GM18517 (cell line): ENCODE data around the gene ATF7.

ENCODE experiments used
- ATAC-seq: cut with Tn5 transposase; IDR thresholded peaks from one replicate; pipeline ENCODE4 v1.9.1; 2021; ENCODE audit warnings: mild to moderate bottlenecking, moderate library complexity; ENCODE audit not compliant: unreplicated experiment

The ATF7 gene

GRCh38 chr12:53464685-53465418 lies 161.3 kb downstream of the ATF7 start:
- ATAC-seq, result no peak

GRCh38 chr12:53463802-53464560 lies 162.2 kb downstream of the ATF7 start:
- ATAC-seq, result no peak

GRCh38 chr12:53462935-53463334 lies 163.2 kb downstream of the ATF7 start:
- no peak for ATAC-seq

GRCh38 chr12:53461591-53461990 lies 164.6 kb downstream of the ATF7 start:
- no peak for ATAC-seq

GRCh38 chr12:53461059-53461458 lies 165.1 kb downstream of the ATF7 start:
- ATAC-seq, result no peak

- no peak for ATAC-seq
These were observed 167.1 kb downstream of the ATF7 start for GRCh38 chr12:53459097-53459496.
